SH-SY5Y (cell line): ENCODE measurements around the gene MAMDC2.

Experiments used
- GATA2 ChIP-seq: IDR thresholded peaks from 2 replicates; pipeline ENCODE4 v1.6.1; 2011; ENCODE audit warnings: mild to moderate bottlenecking, low read depth, low read length
- GATA3 ChIP-seq: IDR thresholded peaks from 2 replicates; pipeline ENCODE4 v1.6.1; 2011; ENCODE audit warnings: low read depth, mild to moderate bottlenecking, low read length, moderate library complexity

GRCh38 chr9:70000469-70000868, 43.2 kb upstream of the MAMDC2 start:
- TF ChIP-seq GATA2 (no peak), GATA3 (no peak)
